Measurements from ENCODE around the gene KEAP1. TPM values are rescaled to one million over a fixed set of nuclear protein-coding genes. Genes with fewer than 3 reads are reported as not detected.

The KEAP1 gene
- polyA plus RNA-seq, 1 donor from 2014 or later = 39.0 TPM

- TF ChIP-seq REST (IDR thresholded peaks at IDR 0.05; ENCODE audit: borderline replicate concordance) (no peak), TAF1 (IDR thresholded peaks at IDR 0.05; ENCODE audit: low read depth) (no peak), CTCF (IDR thresholded peaks at IDR 0.05; ENCODE audit: poor library complexity, severe bottlenecking) (no peak), SMC3 (conservative IDR thresholded peaks at IDR 0.05; ENCODE audit: poor library complexity) (no peak), EZH2 (IDR thresholded peaks at IDR 0.05; ENCODE audit: borderline replicate concordance, insufficient read depth, low read length, poor library complexity, severe bottlenecking) (no peak), RAD21 (conservative IDR thresholded peaks at IDR 0.05) (no peak), MXI1 (conservative IDR thresholded peaks at IDR 0.05; ENCODE audit: poor library complexity, severe bottlenecking) (no peak), EP300 (conservative IDR thresholded peaks at IDR 0.05; ENCODE audit: poor library complexity, severe bottlenecking) (no peak), POLR2AphosphoS5 (IDR thresholded peaks at IDR 0.05) (no peak)
- no peaks in the 10 kb centered on the region for H3K79me2 ChIP-seq (replicated peaks; ENCODE audit: insufficient read depth, low read length)
- no peak overlapping the region for H3K27ac ChIP-seq (ENCODE audit: low read length)
- H3K4me3 ChIP-seq (ENCODE audit: low read length) = no peak overlapping the region
- no peak overlapping the region for H2AFZ ChIP-seq (ENCODE audit: low read depth, low read length)
- H3K27me3 ChIP-seq (ENCODE audit: insufficient read depth, low read depth, low read length) = peaks cover 88% of the 10 kb centered on the region
- no peaks in the 10 kb centered on the region for H4K20me1 ChIP-seq (ENCODE audit: insufficient read depth)
- no peaks in the 10 kb centered on the region for H3F3A ChIP-seq (ENCODE audit: insufficient read depth, low read length, poor library complexity, severe bottlenecking)
- no peaks in the 10 kb centered on the region for H3K36me3 ChIP-seq (ENCODE audit: insufficient read depth, low read length)
- no peak overlapping the region for H3K9ac ChIP-seq (ENCODE audit: low read length)
- no peak overlapping the region for H3K4me2 ChIP-seq (ENCODE audit: low read length)
- H3K9me2 ChIP-seq (ENCODE audit: insufficient read depth, low read length) = no peaks in the 10 kb centered on the region
- H3K9me3 ChIP-seq (ENCODE audit: low read length) = no peaks in the 10 kb centered on the region
These were observed 12.9 kb upstream of the KEAP1 start for GRCh38 chr19:10516064-10516385.

- H3K9me2 ChIP-seq (ENCODE audit: insufficient read depth, low read length) = no peaks in the 10 kb centered on the region
- no peaks in the 10 kb centered on the region for H3F3A ChIP-seq (ENCODE audit: insufficient read depth, low read length, poor library complexity, severe bottlenecking)
- no peaks in the 10 kb centered on the region for H3K79me2 ChIP-seq (replicated peaks; ENCODE audit: insufficient read depth, low read length)
- H2AFZ ChIP-seq (ENCODE audit: low read depth, low read length) = no peak overlapping the region
- no peaks in the 10 kb centered on the region for H3K9me3 ChIP-seq (ENCODE audit: low read length)
- no peaks in the 10 kb centered on the region for H3K36me3 ChIP-seq (ENCODE audit: insufficient read depth, low read length)
- H3K9ac ChIP-seq (ENCODE audit: low read length) = no peak overlapping the region
- H4K20me1 ChIP-seq (ENCODE audit: insufficient read depth) = no peaks in the 10 kb centered on the region
- H3K27ac ChIP-seq (ENCODE audit: low read length) = no peak overlapping the region
- H3K4me3 ChIP-seq (ENCODE audit: low read length) = peak overlapping the region; percentile 59
- H3K4me2 ChIP-seq (ENCODE audit: low read length) = no peak overlapping the region
- no peak for TF ChIP-seq TAF1 (IDR thresholded peaks at IDR 0.05; ENCODE audit: low read depth)
- no peak for TF ChIP-seq MXI1 (conservative IDR thresholded peaks at IDR 0.05; ENCODE audit: poor library complexity, severe bottlenecking)
- TF ChIP-seq EP300 (conservative IDR thresholded peaks at IDR 0.05; ENCODE audit: poor library complexity, severe bottlenecking) = no peak
- TF ChIP-seq RAD21 (conservative IDR thresholded peaks at IDR 0.05) = no peak
- no peak for TF ChIP-seq REST (IDR thresholded peaks at IDR 0.05; ENCODE audit: borderline replicate concordance)
- TF ChIP-seq EZH2 (IDR thresholded peaks at IDR 0.05; ENCODE audit: borderline replicate concordance, insufficient read depth, low read length, poor library complexity, severe bottlenecking) = peak; percentile 38
- no peak for TF ChIP-seq SMC3 (conservative IDR thresholded peaks at IDR 0.05; ENCODE audit: poor library complexity)
- TF ChIP-seq POLR2AphosphoS5 (IDR thresholded peaks at IDR 0.05) = no peak
- peak; percentile 59 for TF ChIP-seq CTCF (IDR thresholded peaks at IDR 0.05; ENCODE audit: poor library complexity, severe bottlenecking)
- H3K27me3 ChIP-seq (ENCODE audit: insufficient read depth, low read depth, low read length) = peaks cover 80% of the 10 kb centered on the region
These were observed 11.3 kb upstream of the KEAP1 start for GRCh38 chr19:10514211-10515145.

All from neural cell (in vitro differentiated cells).